H9 (cell line): Measurements from ENCODE around the gene C19orf81. TPM values are rescaled to one million over a fixed set of nuclear protein-coding genes. Genes with fewer than 3 reads are reported as not detected.

ENCODE experiments used
- DNase-seq: peaks from one replicate; pipeline ENCODE4 v3.0.0-alpha.2; 2017
- H2AFZ ChIP-seq: one replicate; pipeline ENCODE4 v1.6.1; 2013; ENCODE audit warnings: mild to moderate bottlenecking, low read length, control low read depth, moderate library complexity
- H2AK5ac ChIP-seq: 2 replicates; pipeline ENCODE4 v1.6.1; 2013; ENCODE audit warnings: low read length, control low read depth, mixed read lengths; ENCODE audit not compliant: insufficient read length
- H2BK120ac ChIP-seq: one replicate; pipeline ENCODE4 v1.6.1; 2013; ENCODE audit warnings: low read depth, mild to moderate bottlenecking, low read length, control low read depth, inconsistent platforms; ENCODE audit not compliant: poor library complexity, severe bottlenecking
- H2BK12ac ChIP-seq: 2 replicates; pipeline ENCODE4 v1.6.1; 2013; ENCODE audit warnings: low read length, control low read depth, mixed read lengths, low read depth; ENCODE audit not compliant: insufficient read length
- H2BK15ac ChIP-seq: 2 replicates; pipeline ENCODE4 v1.6.1; 2013; ENCODE audit warnings: low read depth, low read length, control low read depth
- H2BK20ac ChIP-seq: one replicate; pipeline ENCODE4 v1.6.1; 2013; ENCODE audit warnings: low read depth, mild to moderate bottlenecking, low read length, control low read depth, inconsistent platforms; ENCODE audit not compliant: poor library complexity, severe bottlenecking
- H2BK5ac ChIP-seq: 2 replicates; pipeline ENCODE4 v1.6.1; 2013; ENCODE audit warnings: low read length, control low read depth, mixed read lengths; ENCODE audit not compliant: insufficient read length
- H3K14ac ChIP-seq: 2 replicates; pipeline ENCODE4 v1.6.1; 2013; ENCODE audit warnings: low read length, control low read depth; ENCODE audit not compliant: insufficient read depth
- H3K18ac ChIP-seq: 2 replicates; pipeline ENCODE4 v1.6.1; 2013; ENCODE audit warnings: low read depth, mild to moderate bottlenecking, mixed read lengths, low read length, control low read depth; ENCODE audit not compliant: insufficient read length
- H3K23ac ChIP-seq: 2 replicates; pipeline ENCODE4 v1.6.1; 2013; ENCODE audit warnings: low read length, control low read depth, mixed read lengths, low read depth; ENCODE audit not compliant: insufficient read length
- H3K23me2 ChIP-seq: 2 replicates; pipeline ENCODE4 v1.6.1; 2013; ENCODE audit warnings: low read depth, mild to moderate bottlenecking, mixed read lengths, low read length, control low read depth; ENCODE audit not compliant: insufficient read length, poor library complexity, severe bottlenecking
- H3K27ac ChIP-seq: 2 replicates; pipeline ENCODE4 v1.5.1; 2013; ENCODE audit warnings: low read length, control low read depth, mixed read lengths, low read depth; ENCODE audit not compliant: insufficient read length
- H3K27me3 ChIP-seq: 2 replicates; pipeline ENCODE4 v1.6.1; 2013; ENCODE audit warnings: low read length, control low read depth, inconsistent platforms; ENCODE audit not compliant: insufficient read depth
- H3K4ac ChIP-seq: 2 replicates; pipeline ENCODE4 v1.6.1; 2013; ENCODE audit warnings: low read depth, mild to moderate bottlenecking, control low read depth, inconsistent platforms, low read length, moderate library complexity
- H3K4me1 ChIP-seq: 2 replicates; pipeline ENCODE4 v1.6.1; 2013; ENCODE audit warnings: low read length, control low read depth, inconsistent platforms; ENCODE audit not compliant: insufficient read depth
- H3K4me2 ChIP-seq: 2 replicates; pipeline ENCODE4 v1.6.1; 2013; ENCODE audit warnings: low read length, control low read depth, mixed read lengths; ENCODE audit not compliant: insufficient read length, insufficient read depth
- H3K56ac ChIP-seq: 2 replicates; pipeline ENCODE4 v1.6.1; 2013; ENCODE audit warnings: low read depth, mild to moderate bottlenecking, mixed read lengths, low read length, control low read depth; ENCODE audit not compliant: insufficient read length
- H3K79me1 ChIP-seq: 2 replicates; pipeline ENCODE4 v1.6.1; 2013; ENCODE audit warnings: low read depth, mild to moderate bottlenecking, moderate library complexity, low read length, control low read depth, inconsistent platforms; ENCODE audit not compliant: insufficient read depth, poor library complexity, severe bottlenecking
- H3K79me2 ChIP-seq: 2 replicates; pipeline ENCODE4 v1.6.1; 2013; ENCODE audit warnings: low read length, control low read depth, inconsistent platforms; ENCODE audit not compliant: insufficient read depth
- H3K9ac ChIP-seq: 2 replicates; pipeline ENCODE4 v1.6.1; 2013; ENCODE audit warnings: low read length, control low read depth, mixed read lengths; ENCODE audit not compliant: insufficient read length; ENCODE audit errors: extremely low read depth
- H3K9me3 ChIP-seq: one replicate; pipeline ENCODE4 v1.6.1; 2013; ENCODE audit warnings: low read depth, low read length, inconsistent platforms; ENCODE audit not compliant: control insufficient read depth
- H3T11ph ChIP-seq: one replicate; pipeline ENCODE4 v1.6.1; 2013; ENCODE audit warnings: mild to moderate bottlenecking, low read length, control low read depth, inconsistent platforms
- H4K20me1 ChIP-seq: one replicate; pipeline ENCODE4 v1.6.1; 2013; ENCODE audit not compliant: control insufficient read depth, insufficient read length, insufficient read depth
- H4K5ac ChIP-seq: 2 replicates; pipeline ENCODE4 v1.6.1; 2013; ENCODE audit warnings: low read depth, mild to moderate bottlenecking, mixed read lengths, low read length, control low read depth; ENCODE audit not compliant: insufficient read length
- H4K8ac ChIP-seq: replicated peaks from 2 replicates; pipeline ENCODE4 v1.6.1; 2013; ENCODE audit warnings: low read length, control low read depth, mixed read lengths, low read depth; ENCODE audit not compliant: insufficient read length
- H4K91ac ChIP-seq: 2 replicates; pipeline ENCODE4 v1.6.1; 2013; ENCODE audit warnings: low read depth, mild to moderate bottlenecking, moderate library complexity, mixed read lengths, low read length, control low read depth; ENCODE audit not compliant: insufficient read length
- H3K27ac Mint-ChIP-seq, 3 experiments: 2 replicates in 2 of 3; 3 replicates in 1 of 3; pipeline ENCODE4 v1.8.0; 2020 to 2021; ENCODE audit warnings: mixed read lengths in 3 of 3, mild to moderate bottlenecking in 1 of 3, moderate library complexity in 1 of 3
- H3K27me3 Mint-ChIP-seq: 2 replicates; pipeline ENCODE4 v1.8.0; 2021; ENCODE audit warnings: low read depth, mild to moderate bottlenecking, moderate library complexity, mixed read lengths
- H3K36me3 Mint-ChIP-seq, 3 experiments: 2 replicates in 2 of 3; 3 replicates in 1 of 3; pipeline ENCODE4 v1.8.0; 2020 to 2021; ENCODE audit warnings: low read depth in 3 of 3, mixed read lengths in 3 of 3; ENCODE audit not compliant: insufficient read depth in 1 of 3
- H3K4me1 Mint-ChIP-seq, 2 experiments: 2 replicates each; pipeline ENCODE4 v1.8.0; 2020; ENCODE audit warnings: mixed read lengths in 2 of 2
- H3K4me3 Mint-ChIP-seq, 2 experiments: 2 replicates in 1 of 2; 3 replicates in 1 of 2; pipeline ENCODE4 v1.8.0; 2020 to 2021; ENCODE audit warnings: mild to moderate bottlenecking in 2 of 2, mixed read lengths in 2 of 2, moderate library complexity in 1 of 2
- H3K9me3 Mint-ChIP-seq, 2 experiments: 2 replicates in 1 of 2; 3 replicates in 1 of 2; pipeline ENCODE4 v1.8.0; 2020; ENCODE audit warnings: mild to moderate bottlenecking in 2 of 2, mixed read lengths in 2 of 2, moderate library complexity in 1 of 2
- WGBS: extraction: QIAGEN DNeasy Blood & Tissue Kit; methylation state at CpG from one replicate; pipeline ENCODE4 v1.1.7; 2013; ENCODE audit warnings: missing lambda C conversion rate, low lambda C conversion rate, mixed read lengths; ENCODE audit not compliant: insufficient read length; ENCODE audit errors: extremely low coverage; 5-methylcytosine and 5-hydroxymethylcytosine counted together
- total RNA-seq: library from RNA; stranded (reverse); gene quantifications from 2 replicates; pipeline ENCODE4 v1.2.1, GENCODE V29; 2021
- TF ChIP-seq, protein P1 (sequence below): fragments of 200-600 bp; sonication (generic); conservative IDR thresholded peaks from 3 replicates; pipeline ENCODE4 v1.8.0; 2021; ENCODE audit warnings: antibody characterized with exemption, mild to moderate bottlenecking

Gene C19orf81
- total RNA-seq, 1 experiment from 2014 or later = 11.0 TPM

DNA sequence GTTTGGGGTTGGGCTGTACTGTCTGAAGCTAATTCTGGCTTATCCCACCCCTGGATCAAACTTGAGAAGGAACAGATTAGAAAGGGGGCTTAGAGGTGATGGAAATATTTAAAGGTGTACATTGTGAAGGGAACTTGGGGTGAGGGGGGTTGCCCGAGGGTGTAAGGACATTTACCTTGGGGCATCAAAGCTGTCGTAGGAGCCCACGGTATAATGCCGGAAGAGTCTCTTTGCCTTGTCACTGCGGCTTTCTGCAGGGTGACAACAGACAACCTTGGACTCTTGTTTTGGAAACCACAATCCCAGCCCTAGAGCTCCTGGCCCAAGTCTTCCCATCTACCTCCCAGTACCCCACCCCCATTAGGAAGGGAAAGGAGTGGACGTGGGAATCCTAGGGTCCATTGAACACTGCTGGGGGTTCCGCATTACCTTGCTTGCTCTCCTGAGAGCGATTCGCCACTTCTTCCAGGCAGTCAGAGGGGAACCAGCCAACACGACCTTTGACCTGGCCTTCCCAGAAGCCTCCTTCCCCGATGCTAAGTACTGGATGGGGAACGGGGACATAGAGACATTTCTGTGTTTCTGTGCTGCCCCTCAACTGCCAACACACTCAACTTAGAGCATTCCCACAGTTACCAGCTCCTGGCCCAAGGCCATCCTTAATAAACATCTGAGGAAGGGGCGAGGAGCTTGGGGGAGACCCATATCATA lies 48.3 kb downstream of the C19orf81 start:
- H3K4me1 Mint-ChIP-seq = peaks cover 3 to 27% of the 10 kb centered on the region in 2 experiments
- no peaks in the 10 kb centered on the region for H3K79me1 ChIP-seq
- no peak overlapping the region for H4K8ac ChIP-seq
- no peak overlapping the region for H2AFZ ChIP-seq
- H3K9me3 ChIP-seq = no peaks in the 10 kb centered on the region
- no peaks in the 10 kb centered on the region for H3K36me3 Mint-ChIP-seq
- no peak overlapping the region for H2BK12ac ChIP-seq
- no peak overlapping the region for H4K5ac ChIP-seq
- TF ChIP-seq, protein P1, sequence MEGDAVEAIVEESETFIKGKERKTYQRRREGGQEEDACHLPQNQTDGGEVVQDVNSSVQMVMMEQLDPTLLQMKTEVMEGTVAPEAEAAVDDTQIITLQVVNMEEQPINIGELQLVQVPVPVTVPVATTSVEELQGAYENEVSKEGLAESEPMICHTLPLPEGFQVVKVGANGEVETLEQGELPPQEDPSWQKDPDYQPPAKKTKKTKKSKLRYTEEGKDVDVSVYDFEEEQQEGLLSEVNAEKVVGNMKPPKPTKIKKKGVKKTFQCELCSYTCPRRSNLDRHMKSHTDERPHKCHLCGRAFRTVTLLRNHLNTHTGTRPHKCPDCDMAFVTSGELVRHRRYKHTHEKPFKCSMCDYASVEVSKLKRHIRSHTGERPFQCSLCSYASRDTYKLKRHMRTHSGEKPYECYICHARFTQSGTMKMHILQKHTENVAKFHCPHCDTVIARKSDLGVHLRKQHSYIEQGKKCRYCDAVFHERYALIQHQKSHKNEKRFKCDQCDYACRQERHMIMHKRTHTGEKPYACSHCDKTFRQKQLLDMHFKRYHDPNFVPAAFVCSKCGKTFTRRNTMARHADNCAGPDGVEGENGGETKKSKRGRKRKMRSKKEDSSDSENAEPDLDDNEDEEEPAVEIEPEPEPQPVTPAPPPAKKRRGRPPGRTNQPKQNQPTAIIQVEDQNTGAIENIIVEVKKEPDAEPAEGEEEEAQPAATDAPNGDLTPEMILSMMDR = no peak
- DNase-seq = no peak
- H3K27ac ChIP-seq = no peak overlapping the region
- peaks cover 2% of the 10 kb centered on the region for H4K20me1 ChIP-seq
- peaks cover 90% of the 10 kb centered on the region for H3K27me3 Mint-ChIP-seq
- peaks cover 9% of the 10 kb centered on the region for H3K23me2 ChIP-seq
- no peak overlapping the region for H4K91ac ChIP-seq
- H3K14ac ChIP-seq = no peak overlapping the region
- peaks cover 40% of the 10 kb centered on the region; the same call in 1 of the 2 replicates for H3K27me3 ChIP-seq
- H3K4me2 ChIP-seq = no peak overlapping the region
- H3K27ac Mint-ChIP-seq = no peak overlapping the region
- H3K23ac ChIP-seq = no peak overlapping the region
- no peak overlapping the region for H2AK5ac ChIP-seq
- H3K9ac ChIP-seq = no peak overlapping the region
- H3K56ac ChIP-seq = no peak overlapping the region
- H3K4me3 Mint-ChIP-seq = peak overlapping the region in 1 of 2 experiments; percentile 13; a peak in 2 of 5 replicates
- no peaks in the 10 kb centered on the region for H3K9me3 Mint-ChIP-seq
- peaks cover under 1% of the 10 kb centered on the region; the same call in 1 of the 2 replicates for H3K4me1 ChIP-seq
- H2BK15ac ChIP-seq = no peak overlapping the region
- no peak overlapping the region for H2BK20ac ChIP-seq
- no peak overlapping the region for H3K18ac ChIP-seq
- H2BK120ac ChIP-seq = no peak overlapping the region
- H2BK5ac ChIP-seq = no peak overlapping the region
- no peaks in the 10 kb centered on the region for H3K79me2 ChIP-seq
- H3T11ph ChIP-seq = no peak overlapping the region
- H3K4ac ChIP-seq = no peak overlapping the region
- WGBS = no CpG with 5 or more reads among the region's 13 CpGs
